MG63 (cell line): ENCODE data around the gene CCDC184. TPM values are rescaled to one million over a fixed set of nuclear protein-coding genes. Genes with fewer than 3 reads are reported as not detected.
"Not testable (repeated sequence)": the region's sequence is repeated elsewhere in the genome, so short reads cannot be mapped to it uniquely, and the experiment has no call there.

Experiments
- DNase-seq: peaks from one replicate; pipeline ENCODE4 v3.0.0-alpha.2; 2020
- H3K27me3 ChIP-seq: fragments of 250-450 bp; sonication (Bioruptor Pico); 2 replicates; pipeline ENCODE4 v1.5.1; 2020; ENCODE audit warnings: mild to moderate bottlenecking, moderate library complexity
- H3K36me3 ChIP-seq: fragments of 250-450 bp; sonication (Bioruptor Pico); 2 replicates; pipeline ENCODE4 v1.5.1; 2020; ENCODE audit warnings: mild to moderate bottlenecking, moderate library complexity
- H3K4me3 ChIP-seq: fragments of 250-450 bp; sonication (Bioruptor Pico); 2 replicates; pipeline ENCODE4 v1.5.1; 2020; ENCODE audit warnings: mild to moderate bottlenecking, moderate library complexity
- H3K9me3 ChIP-seq: fragments of 250-450 bp; sonication (Bioruptor Pico); 2 replicates; pipeline ENCODE4 v1.5.1; 2020; ENCODE audit warnings: mild to moderate bottlenecking, moderate library complexity
- total RNA-seq: library from RNA; depleted of rRNA; stranded (reverse); fragments of >200 nt; shearing (Covaris generic); gene quantifications from 2 replicates; pipeline ENCODE4 v1.2.3, GENCODE V29; 2014; ENCODE audit warnings: low replicate concordance

CCDC184 gene
- total RNA-seq, 1 experiment from 2014 or later = not detected

DNA sequence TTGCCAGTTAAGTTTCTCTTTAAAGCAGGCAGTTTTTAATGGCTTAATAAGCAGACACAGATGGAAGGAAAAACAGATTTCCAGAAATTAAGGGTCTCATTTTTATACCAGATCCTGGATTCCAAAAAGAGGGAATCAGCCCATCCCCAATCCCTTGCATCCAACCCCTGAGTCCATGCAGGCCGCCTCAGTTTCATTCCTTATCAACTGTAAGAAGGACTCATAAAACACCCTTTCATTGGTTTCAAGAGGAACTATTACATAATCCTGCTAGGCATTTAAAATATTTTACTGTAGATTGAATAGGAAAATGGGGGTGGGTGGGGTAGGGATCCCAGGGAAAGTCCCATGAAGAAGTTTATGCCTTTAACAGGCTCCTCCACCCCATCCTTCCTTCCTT lies 9.4 kb downstream of the CCDC184 start:
- Histone ChIP-seq H3K9me3 (no peaks in the 10 kb centered on the region), H3K27me3 (peaks cover 24% of the 10 kb centered on the region), H3K36me3 (no peaks in the 10 kb centered on the region), H3K4me3 (no peak overlapping the region)
- DNase-seq = no peak

DNA sequence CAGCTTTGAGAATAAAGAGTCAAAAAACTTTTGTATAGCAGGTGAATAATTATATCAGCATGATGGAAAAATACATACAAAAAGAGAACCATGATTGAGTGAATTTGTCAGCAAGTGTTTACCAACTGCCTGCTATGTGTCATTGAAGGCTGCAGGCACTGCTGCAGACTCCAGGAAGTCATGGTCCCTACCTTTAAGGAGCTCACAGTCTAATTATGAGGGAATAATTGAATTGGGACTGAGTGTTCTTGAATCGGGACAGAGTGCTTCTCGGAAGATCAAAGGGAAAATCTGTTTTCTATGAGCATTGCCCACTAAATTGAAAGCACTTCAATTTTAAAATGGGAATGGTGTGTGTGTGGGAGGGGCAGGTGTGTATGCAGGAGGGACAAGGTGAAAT lies 10.2 kb downstream of the CCDC184 start:
- peaks cover 24% of the 10 kb centered on the region for H3K27me3 ChIP-seq
- H3K36me3 ChIP-seq = no peaks in the 10 kb centered on the region
- DNase-seq = no peak
- H3K9me3 ChIP-seq = no peaks in the 10 kb centered on the region
- H3K4me3 ChIP-seq = no peak overlapping the region

DNA sequence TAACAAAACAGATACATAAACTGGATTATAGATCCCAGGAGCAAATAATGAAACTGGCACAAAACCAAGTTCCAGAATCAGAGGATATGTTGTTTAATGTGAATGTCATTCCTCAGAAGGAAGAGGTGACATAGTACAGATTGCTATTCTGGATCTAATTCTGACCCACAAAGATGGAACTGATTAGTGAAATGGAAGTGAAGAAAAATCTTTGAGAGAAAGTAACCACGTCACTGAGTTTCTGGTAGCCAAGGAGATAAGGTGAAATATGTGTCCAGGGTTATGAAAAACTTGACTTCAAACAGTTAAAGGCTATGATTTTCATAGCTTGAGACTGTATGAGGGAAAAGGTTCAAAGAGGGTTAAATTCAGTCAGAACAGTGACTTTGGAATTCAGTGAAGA lies 11.4 kb downstream of the CCDC184 start:
- H3K9me3 ChIP-seq = no peaks in the 10 kb centered on the region
- no peak overlapping the region for H3K4me3 ChIP-seq
- peaks cover 24% of the 10 kb centered on the region for H3K27me3 ChIP-seq
- H3K36me3 ChIP-seq = no peaks in the 10 kb centered on the region
- DNase-seq = no peak

DNA sequence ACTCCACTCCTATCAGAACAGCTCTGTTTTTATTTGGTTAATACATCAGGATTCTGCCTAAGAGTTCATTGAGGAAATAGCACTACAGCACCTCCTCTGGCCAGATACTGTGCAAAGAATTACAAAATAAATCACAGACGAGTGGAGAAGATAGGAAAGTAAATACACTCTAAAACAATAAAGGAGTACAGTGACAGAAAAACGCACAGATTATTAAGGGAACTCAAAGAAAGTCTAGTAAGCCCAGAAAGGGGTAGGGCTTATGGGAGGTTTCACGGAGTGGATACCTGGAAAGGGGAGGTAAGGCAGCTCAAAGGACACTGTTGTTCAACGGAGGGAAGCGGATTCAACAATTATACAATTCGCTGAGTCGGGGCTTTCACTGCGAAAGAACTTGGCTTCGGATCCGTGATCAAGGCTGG lies 14.1 kb downstream of the CCDC184 start:
- peak overlapping the region; percentile 34 for H3K4me3 ChIP-seq
- H3K36me3 ChIP-seq = no peaks in the 10 kb centered on the region
- DNase-seq = no peak
- peaks cover 19% of the 10 kb centered on the region for H3K27me3 ChIP-seq
- no peaks in the 10 kb centered on the region for H3K9me3 ChIP-seq

DNA sequence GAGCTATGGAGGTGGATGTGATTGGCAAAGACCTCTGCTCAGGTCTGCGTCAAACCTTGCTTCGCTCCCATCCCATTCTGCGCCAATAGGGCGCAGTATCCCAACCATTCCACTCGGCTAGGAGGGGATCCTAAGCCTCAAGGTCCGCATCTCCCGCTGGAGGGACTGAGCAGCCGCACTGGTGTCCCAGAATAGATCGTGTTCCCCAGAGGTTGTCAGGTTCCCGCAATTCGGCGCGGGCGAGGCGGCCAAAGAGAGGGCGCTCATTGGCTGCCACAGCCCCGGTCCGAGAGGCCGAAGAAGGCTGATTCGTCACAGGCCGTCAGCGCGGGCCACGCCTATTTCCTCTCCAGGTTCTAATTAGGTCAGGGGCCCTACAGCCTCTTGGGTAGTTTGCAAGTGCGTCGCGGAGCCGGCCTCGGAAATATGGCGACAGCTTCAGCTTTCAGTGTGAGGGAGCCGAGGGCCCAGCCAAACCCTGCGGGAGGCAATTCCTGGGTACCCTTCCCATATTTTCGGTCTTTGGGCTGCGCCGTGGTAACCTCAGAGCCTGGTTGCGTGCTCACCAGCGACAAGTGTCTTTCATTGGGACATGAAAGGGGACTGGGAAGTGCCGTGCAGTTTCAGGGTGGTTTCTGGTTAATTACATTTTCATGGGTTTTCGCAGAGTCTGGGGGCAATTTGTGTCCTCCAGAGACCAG lies 14.7 kb downstream of the CCDC184 start:
- Histone ChIP-seq H3K36me3 (no peaks in the 10 kb centered on the region), H3K27me3 (peaks cover 17% of the 10 kb centered on the region), H3K4me3 (peak overlapping the region; percentile 34), H3K9me3 (no peaks in the 10 kb centered on the region)
- DNase-seq = peak; percentile 59

DNA sequence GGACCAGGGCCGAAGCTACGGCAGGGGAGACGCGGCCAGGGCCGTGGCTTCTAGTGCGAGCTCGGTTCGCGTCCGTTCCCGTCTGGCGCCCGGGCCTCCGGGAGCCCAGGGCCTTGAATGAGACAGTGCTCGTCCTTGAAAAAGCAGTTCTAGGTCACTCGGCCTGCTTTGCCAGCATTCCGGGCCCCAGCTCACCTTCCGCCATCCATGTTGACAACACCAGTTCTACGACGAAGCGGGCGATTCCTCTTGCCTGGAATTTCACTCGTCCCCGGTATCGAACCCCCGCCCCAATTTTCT lies 15.2 kb downstream of the CCDC184 start:
- Histone ChIP-seq H3K9me3 (no peaks in the 10 kb centered on the region), H3K4me3 (no peak overlapping the region), H3K27me3 (peaks cover 16% of the 10 kb centered on the region), H3K36me3 (no peaks in the 10 kb centered on the region)
- DNase-seq = no peak

DNA sequence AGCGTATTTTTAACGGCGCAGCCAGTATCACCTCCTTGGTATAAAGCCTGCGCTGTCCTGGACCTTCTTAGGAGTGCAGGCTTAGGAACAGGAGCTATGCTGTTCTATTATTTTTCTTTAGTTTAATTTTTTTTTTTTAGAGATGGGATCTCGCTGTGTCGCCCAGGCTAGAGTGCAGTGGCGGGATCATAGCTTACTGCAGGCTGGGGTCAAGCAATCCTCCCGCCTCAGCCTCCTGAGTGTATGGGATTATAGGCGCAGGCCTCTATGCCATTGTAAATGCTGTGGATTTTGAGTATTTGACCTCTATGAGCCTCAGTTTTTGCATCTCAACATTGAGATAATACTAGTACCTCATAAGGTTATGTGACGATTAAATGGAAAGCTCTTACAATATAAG lies 15.5 kb downstream of the CCDC184 start:
- no peaks in the 10 kb centered on the region for H3K9me3 ChIP-seq
- H3K27me3 ChIP-seq = peaks cover 16% of the 10 kb centered on the region
- no peak overlapping the region for H3K4me3 ChIP-seq
- DNase-seq = no peak
- H3K36me3 ChIP-seq = no peaks in the 10 kb centered on the region

DNA sequence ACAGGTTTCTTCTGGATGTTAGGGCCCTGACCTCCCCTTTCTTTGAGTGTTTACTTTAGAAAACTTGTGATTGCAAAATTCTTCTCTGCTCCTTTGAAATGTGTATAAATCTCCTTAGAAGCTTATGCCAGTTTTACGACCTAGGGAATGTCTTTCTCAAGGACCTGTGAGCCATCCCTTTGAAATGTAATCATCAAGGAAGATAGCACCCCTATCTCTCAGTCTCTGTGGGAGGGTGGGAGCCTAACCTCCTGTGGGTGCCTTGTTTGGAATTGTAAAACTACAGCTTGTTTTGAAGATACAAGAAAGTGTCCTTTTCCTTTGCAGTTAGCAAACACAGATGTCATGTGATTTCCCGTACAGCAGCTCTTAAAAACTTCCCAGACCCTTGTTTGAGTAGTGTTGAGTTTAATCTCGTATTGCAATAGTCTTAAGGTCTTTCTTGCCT lies 16.4 kb downstream of the CCDC184 start:
- Histone ChIP-seq H3K4me3 (no peak overlapping the region), H3K36me3 (no peaks in the 10 kb centered on the region), H3K9me3 (no peaks in the 10 kb centered on the region), H3K27me3 (peaks cover 11% of the 10 kb centered on the region)
- DNase-seq = no peak

DNA sequence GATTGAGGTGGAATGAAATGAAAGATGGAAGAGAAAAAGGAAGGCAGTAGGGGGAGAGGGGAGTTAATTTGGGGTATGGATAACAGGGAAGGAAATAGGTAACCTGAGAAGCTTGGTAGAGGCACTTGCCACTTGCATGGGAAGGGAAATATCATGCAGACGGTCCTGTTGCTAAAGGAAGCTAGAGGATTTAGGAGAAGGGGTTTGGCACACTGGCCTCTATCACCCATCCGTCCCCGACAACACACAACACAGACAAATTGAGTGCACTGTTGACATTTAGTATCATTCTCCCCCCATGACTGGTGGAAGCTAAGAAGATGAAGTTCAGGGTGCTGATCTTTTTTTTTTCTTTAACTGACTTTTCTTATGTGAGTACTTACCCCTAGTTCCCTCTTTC lies 17.6 kb downstream of the CCDC184 start:
- Histone ChIP-seq H3K4me3 (no peak overlapping the region), H3K36me3 (no peaks in the 10 kb centered on the region), H3K9me3 (no peaks in the 10 kb centered on the region), H3K27me3 (peaks cover 6% of the 10 kb centered on the region; the same call in 1 of the 2 replicates)
- DNase-seq = no peak

DNA sequence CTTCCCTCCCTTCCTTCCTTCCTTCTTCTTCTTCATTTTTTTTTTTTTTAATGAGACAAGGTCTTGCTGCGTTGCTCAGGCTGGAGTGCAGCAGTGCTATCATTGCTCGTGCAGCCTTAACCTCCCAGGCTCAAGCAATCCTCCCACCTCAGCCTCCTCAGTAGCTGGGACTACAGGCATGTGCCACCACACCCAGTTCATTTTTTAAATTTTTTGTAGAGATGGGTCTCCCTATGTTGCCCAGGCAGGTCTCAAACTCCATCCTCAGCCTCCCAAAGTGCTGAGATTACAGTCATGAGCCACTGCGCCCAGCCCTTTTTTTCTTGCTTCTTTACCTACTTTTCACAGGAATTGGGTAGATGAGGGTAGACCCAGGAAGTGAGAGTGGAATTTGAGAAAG lies 18.1 kb downstream of the CCDC184 start:
- no peaks in the 10 kb centered on the region for H3K9me3 ChIP-seq
- H3K36me3 ChIP-seq = no peaks in the 10 kb centered on the region
- H3K4me3 ChIP-seq = no peak overlapping the region
- peaks cover 6% of the 10 kb centered on the region; the same call in 1 of the 2 replicates for H3K27me3 ChIP-seq
- no peak for DNase-seq

DNA sequence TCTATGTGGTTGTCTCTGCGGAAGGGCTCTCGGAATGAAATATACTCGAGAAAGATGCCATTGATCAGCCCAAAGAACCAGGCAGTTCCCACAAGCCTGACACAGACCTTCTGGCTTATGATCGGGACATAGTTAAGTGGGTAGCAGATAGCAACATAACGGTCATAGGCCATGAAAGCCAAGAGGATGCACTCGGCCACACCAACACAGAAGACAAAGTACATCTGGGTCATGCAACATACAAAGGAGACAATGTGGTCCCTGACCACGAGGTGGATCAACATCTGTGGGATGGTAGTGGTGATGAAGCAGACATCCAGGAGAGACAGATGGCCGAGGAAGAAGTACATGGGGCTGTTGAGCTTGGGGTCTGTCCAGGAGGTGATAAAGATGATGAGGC lies 19.3 kb downstream of the CCDC184 start:
- Histone ChIP-seq H3K36me3 (no peaks in the 10 kb centered on the region), H3K27me3 (peaks cover 6% of the 10 kb centered on the region; the same call in 1 of the 2 replicates), H3K4me3 (no peak overlapping the region), H3K9me3 (no peaks in the 10 kb centered on the region)
- no peak for DNase-seq

DNA sequence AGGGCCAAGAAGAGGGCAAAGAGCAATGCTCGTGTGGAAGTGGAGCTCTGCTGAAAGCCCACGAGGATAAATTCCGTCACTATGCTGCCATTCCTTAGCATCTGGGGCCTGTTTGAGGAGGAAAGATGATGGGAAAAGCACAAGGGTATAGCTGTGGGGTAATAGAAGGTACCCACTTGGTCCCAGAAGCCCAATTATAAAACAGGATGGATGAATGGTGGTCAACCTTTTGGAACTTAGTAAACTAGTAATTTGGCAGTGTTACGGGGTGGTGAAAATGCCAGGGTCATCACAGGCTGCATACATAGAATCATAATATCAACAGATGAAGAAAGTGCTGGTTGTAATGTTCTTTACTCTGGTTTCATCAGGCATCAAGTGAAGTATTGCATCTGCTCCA lies 19.7 kb downstream of the CCDC184 start, which contains the start of gene OR10AD1:
Gene OR10AD1, minus strand, starts transcription at position 101 of the 400 bp plus-strand sequence. Its CDS starts 0 bp downstream, at position 101.
- H3K9me3 ChIP-seq = no peaks in the 10 kb centered on the region
- peaks cover 6% of the 10 kb centered on the region; the same call in 1 of the 2 replicates for H3K27me3 ChIP-seq
- no peak within 1 kb of the TSS for H3K4me3 ChIP-seq
- DNase-seq = no peak
- H3K36me3 ChIP-seq = no peaks in the 10 kb centered on the region

DNA sequence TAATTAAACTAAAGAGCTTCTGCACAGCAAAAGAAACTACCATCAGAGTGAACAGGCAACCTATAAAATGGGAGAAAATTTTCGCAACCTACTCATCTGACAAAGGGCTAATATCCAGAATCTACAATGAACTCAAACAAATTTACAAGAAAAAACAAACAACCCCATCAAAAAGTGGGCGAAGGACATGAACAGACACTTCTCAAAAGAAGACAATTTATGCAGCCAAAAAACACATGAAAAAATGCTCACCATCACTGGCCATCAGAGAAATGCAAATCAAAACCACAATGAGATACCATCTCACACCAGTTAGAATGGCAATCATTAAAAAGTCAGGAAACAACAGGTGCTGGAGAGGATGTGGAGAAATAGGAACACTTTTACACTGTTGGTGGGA lies 26.1 kb downstream of the CCDC184 start:
- H3K9me3 ChIP-seq, H3K4me3 ChIP-seq, DNase-seq, H3K36me3 ChIP-seq: not testable (repeated sequence)
- peaks cover 15% of the 10 kb centered on the region for H3K27me3 ChIP-seq

DNA sequence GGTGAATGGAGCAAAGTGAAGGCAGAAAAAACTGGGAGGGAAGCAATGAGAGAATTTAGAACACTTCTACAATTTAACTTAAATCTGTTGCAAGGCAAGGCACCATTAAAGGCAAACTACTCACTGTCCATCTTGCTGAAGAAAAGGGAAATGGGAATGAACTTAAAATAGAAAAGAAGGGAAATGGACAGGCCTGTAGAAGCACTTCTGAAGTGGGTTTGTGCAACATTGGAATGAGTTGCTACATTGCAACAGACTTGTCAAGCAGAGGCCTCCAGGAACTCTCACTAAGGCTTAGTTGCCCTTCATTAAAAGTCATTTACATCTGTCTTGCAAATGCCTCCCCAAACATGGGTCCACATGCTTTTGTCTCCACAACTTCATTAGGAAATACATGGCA lies 33.3 kb downstream of the CCDC184 start:
- Histone ChIP-seq H3K36me3 (no peaks in the 10 kb centered on the region), H3K27me3 (peaks cover 42% of the 10 kb centered on the region), H3K9me3 (no peaks in the 10 kb centered on the region), H3K4me3 (no peak overlapping the region)
- DNase-seq = no peak

DNA sequence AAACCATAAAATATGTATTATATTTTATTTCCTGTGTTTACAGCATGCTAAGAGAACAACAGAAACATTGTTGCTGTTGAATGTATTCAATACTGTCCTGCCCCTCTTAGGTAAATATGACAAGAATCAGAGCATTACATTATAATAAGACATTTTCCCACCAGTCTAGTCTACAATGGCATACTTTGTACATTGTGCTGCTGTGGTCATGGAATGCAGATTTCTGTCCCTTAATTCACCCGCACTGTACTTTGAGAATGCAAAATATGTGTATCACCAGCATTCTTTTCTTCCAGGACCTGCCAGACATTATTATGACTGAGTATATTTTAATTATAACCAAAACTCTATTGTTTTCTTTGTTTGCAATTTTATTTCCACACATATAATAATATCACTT lies 36.2 kb downstream of the CCDC184 start:
- Histone ChIP-seq H3K36me3 (no peaks in the 10 kb centered on the region), H3K4me3 (no peak overlapping the region), H3K9me3 (no peaks in the 10 kb centered on the region), H3K27me3 (peaks cover 40% of the 10 kb centered on the region)
- no peak for DNase-seq

DNA sequence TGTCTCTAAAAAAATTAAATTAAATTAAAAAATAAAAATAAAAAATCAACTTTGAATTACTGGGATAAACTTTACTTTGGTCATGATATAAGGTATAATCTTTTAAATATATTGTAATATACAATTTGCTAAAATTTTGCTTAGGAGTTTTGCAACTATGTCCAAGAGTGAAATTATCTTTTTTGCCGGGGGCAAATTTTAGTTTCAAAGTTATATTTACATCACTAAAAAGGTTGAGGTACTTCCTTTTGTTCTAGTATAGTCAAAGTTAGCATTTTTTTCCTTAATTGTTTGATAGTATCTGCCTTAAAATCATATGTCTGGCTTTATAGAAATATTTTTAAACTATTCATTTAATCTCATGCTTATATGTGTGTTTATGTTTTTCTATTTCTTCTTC lies 37.3 kb downstream of the CCDC184 start:
- H3K36me3 ChIP-seq = no peaks in the 10 kb centered on the region
- peaks cover 32% of the 10 kb centered on the region for H3K27me3 ChIP-seq
- no peak for DNase-seq
- no peaks in the 10 kb centered on the region for H3K9me3 ChIP-seq
- H3K4me3 ChIP-seq = no peak overlapping the region

DNA sequence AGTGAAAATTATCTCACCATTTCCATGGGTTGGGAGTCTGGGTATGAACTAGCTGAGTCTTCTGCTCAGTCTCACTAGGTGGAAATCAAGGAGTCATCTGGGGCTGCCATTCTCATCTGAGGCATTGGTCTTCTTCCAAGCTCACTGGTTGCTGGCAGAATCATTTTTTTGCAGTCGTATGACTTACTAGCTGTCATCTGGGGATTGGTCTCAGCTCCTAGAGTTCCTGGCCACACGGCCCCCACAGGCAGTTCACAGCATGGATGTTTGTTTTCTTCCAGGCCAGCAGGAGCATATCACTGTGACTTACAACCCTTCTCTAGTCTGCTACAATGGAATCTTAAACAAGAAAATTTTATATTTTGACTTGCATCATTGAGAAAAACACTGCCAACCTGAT lies 38.2 kb downstream of the CCDC184 start:
- Histone ChIP-seq H3K36me3 (no peaks in the 10 kb centered on the region), H3K9me3 (peaks cover 3% of the 10 kb centered on the region; the same call in 1 of the 2 replicates)
- DNase-seq = peak; percentile 6

DNA sequence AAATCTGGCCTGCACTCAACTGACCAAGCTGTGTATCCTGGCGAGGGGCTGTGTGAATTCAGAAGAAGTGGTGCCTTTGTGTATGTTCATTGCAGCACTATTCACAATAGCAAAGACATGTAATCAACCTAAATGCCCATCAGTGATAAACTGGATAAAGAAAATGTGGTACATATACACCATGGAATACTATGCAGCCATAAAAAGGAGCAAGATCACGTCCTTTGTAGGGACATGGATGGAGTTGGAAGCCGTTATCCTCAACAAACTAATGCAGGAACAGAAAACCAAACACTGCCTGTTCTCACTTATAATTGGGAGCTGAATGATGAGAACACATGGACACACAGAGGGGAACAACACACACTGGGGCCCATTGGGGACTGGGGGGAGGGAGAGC lies 41.1 kb downstream of the CCDC184 start:
- H3K9me3 ChIP-seq, DNase-seq, H3K4me3 ChIP-seq, H3K36me3 ChIP-seq: not testable (repeated sequence)
- H3K27me3 ChIP-seq = peaks cover 28% of the 10 kb centered on the region

More for the DNA sequence above, 38.2 kb downstream of the CCDC184 start:
- Histone ChIP-seq H3K4me3 (no peak overlapping the region), H3K27me3 (peaks cover 32% of the 10 kb centered on the region)
